ENCODE data around the gene CSNK1G1.
A peak's percentile ranks its signal among the peaks of the same experiment; 100 is the strongest.

DNA sequence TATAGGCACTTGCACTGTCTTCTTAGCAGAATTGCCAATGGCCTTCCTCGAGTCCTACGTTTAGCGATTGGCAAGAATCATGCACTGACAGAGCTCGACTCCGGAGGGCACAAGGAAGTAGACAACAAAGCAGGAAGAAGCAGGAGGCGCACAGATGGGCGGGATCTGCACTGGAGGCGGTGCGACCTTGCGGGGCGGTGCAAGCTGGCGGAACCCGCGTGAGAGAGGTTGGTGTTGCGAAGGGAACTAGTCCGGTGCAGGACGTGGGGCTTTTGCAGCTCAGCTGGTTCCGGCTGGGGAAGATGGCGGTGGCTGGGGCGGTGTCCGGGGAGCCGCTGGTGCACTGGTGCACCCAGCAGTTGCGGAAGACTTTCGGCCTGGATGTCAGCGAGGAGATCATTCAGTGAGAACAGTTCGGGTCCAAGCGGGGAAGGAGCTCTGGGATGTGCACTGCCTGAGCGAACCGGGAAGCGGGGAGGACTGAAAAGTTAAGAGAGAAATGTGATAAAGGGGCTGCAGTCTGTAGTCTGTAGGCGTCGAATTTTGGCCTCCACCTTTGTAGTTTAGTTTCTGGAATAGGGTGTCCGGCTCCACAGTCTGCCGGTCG is 31.7 kb upstream of the CSNK1G1 start, which contains the start of gene TRIP4:
- TF ChIP-seq, protein P1, sequence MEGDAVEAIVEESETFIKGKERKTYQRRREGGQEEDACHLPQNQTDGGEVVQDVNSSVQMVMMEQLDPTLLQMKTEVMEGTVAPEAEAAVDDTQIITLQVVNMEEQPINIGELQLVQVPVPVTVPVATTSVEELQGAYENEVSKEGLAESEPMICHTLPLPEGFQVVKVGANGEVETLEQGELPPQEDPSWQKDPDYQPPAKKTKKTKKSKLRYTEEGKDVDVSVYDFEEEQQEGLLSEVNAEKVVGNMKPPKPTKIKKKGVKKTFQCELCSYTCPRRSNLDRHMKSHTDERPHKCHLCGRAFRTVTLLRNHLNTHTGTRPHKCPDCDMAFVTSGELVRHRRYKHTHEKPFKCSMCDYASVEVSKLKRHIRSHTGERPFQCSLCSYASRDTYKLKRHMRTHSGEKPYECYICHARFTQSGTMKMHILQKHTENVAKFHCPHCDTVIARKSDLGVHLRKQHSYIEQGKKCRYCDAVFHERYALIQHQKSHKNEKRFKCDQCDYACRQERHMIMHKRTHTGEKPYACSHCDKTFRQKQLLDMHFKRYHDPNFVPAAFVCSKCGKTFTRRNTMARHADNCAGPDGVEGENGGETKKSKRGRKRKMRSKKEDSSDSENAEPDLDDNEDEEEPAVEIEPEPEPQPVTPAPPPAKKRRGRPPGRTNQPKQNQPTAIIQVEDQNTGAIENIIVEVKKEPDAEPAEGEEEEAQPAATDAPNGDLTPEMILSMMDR (IDR thresholded peaks at IDR 0.05; ENCODE audit: low read depth, low read length), result no peak
- TF ChIP-seq POLR2A (IDR thresholded peaks at IDR 0.05; ENCODE audit: extremely low read depth, insufficient read length), result peak; percentile 95

Data from NB4 (cell line).